Stimulated activated CD4-positive, alpha-beta T cell treated with anti-CD3 and anti-CD28 coated beads, TNF-alpha, amount 100 ng/mL, for 24 hours (primary cell): ENCODE data around the gene TAMALIN.

Experiments
- DNase-seq, 3 experiments: peaks; one replicate each; pipeline ENCODE4 v3.0.0-alpha.2; 2020; ENCODE audit warnings: low read depth in 3 of 3

TAMALIN gene

GRCh38 chr12:52014567-52015530 is 8.1 kb downstream of the TAMALIN start:
- DNase-seq, result no peak

- no peak for DNase-seq
Measured at GRCh38 chr12:52015532-52016041, 8.8 kb downstream of the TAMALIN start.

DNA sequence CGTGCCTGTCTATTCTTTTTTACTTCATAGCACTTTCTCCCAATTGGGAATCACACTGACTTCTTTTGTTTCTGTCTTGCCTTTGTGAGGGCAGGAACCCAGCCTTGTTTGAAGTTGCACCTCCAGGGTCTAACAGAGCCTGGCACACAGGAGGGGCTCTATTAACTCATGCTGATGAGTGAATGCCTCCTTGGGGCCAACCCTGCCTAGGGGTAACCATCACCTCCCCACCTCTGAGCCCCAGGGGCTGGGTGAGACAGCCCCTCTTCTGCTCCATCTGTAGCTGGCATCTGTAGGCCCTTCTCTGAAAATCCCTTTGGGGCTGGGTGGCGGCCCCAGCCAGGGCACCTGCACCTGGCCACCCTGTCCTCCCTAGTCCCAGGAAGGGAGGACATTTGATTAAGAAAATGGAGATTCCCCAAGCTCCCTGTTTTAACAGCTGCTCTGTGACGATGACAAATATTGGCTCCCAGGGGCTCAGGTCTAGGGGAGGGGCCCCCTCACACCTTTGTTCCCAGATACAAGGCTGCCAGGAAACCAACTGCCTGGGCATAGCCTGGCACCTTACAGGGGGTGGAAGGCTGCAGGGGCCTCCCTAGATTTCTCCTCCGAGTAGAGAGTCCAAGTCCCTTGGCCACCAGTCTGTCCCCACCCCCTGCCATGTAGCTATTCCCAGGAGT is 11.8 kb downstream of the TAMALIN start:
- no peak for DNase-seq

DNA sequence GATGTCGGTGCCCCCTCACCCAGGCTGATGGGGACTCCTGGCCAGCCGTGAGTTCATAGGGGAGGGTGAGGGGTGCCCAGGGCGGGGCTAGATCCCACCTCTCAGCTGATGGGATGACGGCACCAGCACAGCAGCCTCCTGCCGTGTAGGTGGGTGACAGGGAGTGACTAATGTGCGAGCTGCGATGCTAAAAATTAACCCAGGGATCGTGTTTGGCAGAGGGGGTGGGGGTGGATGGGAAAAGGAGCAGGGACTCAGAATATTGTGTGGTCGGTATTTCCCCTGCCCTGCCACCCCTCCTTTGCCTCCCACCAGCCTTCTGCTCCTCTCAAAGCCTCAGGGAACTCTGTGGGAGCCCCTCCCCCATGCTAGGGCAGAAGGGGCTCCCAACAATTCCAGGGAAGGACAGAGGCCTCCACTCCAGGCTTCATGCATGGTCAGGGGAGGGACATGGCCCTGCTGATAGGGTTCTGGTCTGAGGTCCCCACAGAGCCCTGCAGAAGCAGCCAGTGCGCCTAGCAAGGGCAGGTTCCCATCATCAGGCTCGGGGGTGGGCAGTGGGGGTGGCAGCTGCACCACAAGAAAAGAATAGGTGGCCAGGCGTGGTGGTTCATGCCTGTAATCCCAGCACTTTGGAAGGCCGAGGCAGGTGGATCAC is 12.5 kb downstream of the TAMALIN start:
- no peak for DNase-seq

GRCh38 chr12:52020539-52021336 is 14.0 kb downstream of the TAMALIN start:
- peak in 1 of 3 experiments; percentile 57 for DNase-seq

DNA sequence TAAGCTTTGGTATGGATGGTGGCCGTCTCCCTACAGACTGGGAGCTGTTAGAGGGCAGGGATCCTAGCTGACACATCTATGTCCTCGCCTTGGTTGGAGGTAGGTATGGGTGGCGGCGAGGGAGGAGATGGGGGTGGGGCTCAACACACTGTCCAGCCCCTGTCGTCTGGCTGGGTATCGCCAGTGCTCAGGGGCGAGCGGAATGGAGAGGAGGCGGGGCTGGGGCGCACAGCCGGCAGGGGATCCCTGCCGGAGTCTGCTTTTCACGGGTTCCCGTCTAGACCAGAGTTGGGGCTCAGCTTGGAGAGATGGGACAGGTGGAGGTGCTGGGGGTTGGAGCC is 16.1 kb downstream of the TAMALIN start:
- DNase-seq, result no peak

- peak; percentile 88 to 95 (median 89) for DNase-seq
Measured at GRCh38 chr12:52023182-52023975, 16.6 kb downstream of the TAMALIN start.

GRCh38 chr12:52023976-52024688 is 17.4 kb downstream of the TAMALIN start:
- DNase-seq, result no peak

DNA sequence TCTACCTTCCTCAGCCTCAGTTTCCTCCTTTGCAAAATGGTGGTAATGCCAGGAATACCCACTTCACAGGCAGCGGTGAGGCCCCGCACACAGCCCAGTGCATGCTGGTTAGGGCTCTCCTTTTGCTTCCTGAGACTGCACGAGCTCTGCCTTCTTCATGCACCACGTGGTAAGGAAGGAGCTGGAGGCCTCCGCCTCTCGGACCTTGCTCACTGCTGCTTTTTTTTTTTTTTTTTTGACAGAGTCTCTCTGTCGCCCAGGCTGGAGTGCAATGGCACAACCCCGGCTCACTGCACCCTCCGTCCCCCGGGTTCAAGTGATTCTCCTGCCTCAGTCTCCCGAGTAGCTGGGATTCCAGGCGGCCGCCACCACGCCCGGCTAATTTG is 18.1 kb downstream of the TAMALIN start:
- DNase-seq, result peak in 1 of 3 experiments; percentile 69

- no peak for DNase-seq
Measured at GRCh38 chr12:52026263-52026662, 19.5 kb downstream of the TAMALIN start.

GRCh38 chr12:52027085-52027843 is 20.5 kb downstream of the TAMALIN start:
- DNase-seq, result no peak

DNA sequence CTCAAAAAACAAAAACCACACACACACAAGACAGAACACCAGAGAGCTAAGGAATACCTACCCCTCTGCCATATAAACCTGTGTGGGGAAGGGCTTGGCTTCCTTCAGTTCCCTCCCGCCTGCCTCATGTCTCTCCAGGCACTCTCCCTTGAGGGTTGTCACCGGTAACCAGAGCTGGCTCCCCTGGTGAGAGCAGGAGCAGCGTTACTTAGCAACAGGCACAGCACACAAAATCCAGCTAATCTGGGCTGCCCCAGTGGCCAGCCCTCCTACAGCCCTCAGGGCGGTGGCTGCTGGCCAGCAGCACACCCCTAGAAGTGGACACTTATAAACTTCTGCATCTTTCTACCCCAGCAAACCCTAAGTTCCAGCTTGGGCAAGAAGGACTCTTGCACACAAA is 22.9 kb downstream of the TAMALIN start:
- DNase-seq, result no peak

DNA sequence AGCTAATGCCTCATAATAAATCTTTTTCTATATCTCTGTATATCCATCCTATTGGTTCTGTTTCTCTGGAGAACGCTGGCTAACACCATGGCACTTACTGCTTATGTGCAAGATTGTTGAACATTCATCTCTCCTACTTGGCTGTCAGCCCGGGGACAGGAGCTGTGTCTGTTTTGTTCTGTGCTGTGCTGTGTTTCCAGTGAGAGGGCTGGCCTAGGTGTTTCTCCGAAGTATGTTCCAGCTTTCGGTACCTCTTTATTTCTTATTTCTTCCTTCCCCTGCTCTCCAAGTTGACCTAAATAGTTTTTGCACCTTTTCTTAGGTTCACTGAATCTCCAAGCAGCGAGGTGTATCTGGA is 25.7 kb downstream of the TAMALIN start:
- no peak for DNase-seq

GRCh38 chr12:52032804-52033445 is 26.2 kb downstream of the TAMALIN start:
- DNase-seq, result peak; percentile 74 to 90 (median 75)

DNA sequence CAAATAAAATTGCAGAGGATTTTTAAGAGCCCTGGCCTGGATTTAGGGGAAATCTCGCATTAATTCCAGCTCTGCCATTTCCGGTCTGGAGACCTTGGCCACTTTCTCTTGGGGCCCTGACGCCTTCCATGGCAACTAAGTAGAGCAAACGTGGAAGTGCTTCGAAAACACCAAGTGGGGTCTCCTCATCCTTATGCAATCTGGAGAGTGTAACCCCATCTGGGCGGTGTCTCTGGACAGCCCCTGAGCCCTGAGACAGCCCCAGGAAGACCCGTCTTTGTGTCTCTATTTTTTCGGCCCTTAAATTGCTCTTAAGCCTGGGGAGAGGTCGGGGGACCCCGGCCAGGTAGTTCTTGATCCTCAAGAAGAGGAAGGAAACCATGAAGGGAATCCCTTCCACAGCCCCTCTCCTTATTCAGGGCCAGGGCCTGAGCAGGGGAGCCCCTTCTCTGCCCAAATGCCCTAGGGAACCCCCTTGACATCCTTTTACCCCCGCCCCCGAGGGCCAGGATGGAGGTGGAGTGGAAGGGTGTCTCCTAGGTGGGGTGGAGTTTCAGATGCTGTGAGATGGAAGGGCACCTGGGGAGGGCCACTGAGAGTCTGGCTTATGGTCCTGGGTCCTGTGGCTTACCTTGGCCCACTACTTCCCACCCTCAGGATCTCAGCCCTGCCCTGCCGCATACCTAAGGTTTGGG is 26.8 kb downstream of the TAMALIN start:
- DNase-seq, result no peak

DNA sequence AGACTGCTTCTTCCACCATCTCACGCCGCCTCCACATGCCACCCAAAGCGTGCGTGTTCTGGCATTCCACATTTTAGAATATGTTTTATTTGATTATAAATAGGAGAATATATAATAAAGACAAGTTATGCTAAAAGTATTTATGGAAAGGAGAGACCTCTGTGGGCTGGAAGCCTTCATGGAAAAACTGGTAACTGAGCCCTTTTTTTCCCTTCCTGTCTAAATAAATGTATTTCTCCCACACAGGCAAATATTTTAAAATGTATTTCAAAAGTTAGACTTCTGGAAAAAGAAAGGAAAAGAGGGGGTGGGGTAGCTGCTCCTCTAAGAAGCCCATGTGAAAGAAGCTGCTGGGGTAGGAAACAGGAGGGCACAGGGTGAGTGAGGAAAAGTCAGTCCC is 28.4 kb downstream of the TAMALIN start:
- DNase-seq, result no peak

GRCh38 chr12:52035926-52036325 is 29.2 kb downstream of the TAMALIN start:
- DNase-seq, result no peak

- DNase-seq, result peak; percentile 46 to 76 (median 64)
Measured at GRCh38 chr12:52036587-52037171, 29.9 kb downstream of the TAMALIN start.
